Right renal cortex interstitium (tissue), 3 donors: ENCODE data around the gene CFD. TPM values are rescaled to one million over a fixed set of nuclear protein-coding genes. Genes with fewer than 3 reads are reported as not detected.
"Not testable (repeated sequence)": the region's sequence is repeated elsewhere in the genome, so short reads cannot be mapped to it uniquely, and the experiment has no call there.

Experiments used
- DNase-seq, 3 donors: peaks; one replicate each; pipeline ENCODE4 v3.0.0-alpha.2; 2013; ENCODE audit warnings: low read depth in 3 of 3, low spot score in 2 of 3
- polyA plus RNA-seq, 3 donors: library from polyadenylated mRNA; unstranded; fragments of 120-200 nt; gene quantifications; one replicate each; pipeline ENCODE4 v1.2.1, GENCODE V29; 2013; ENCODE audit not compliant: insufficient read length in 3 of 3

Gene CFD
- polyA plus RNA-seq, 3 donors, result 1.4 to 2.0 (median 2.0) TPM

- DNase-seq, result no peak
Measured at GRCh38 chr19:850979-851335, 8.5 kb upstream of the CFD start.

DNA sequence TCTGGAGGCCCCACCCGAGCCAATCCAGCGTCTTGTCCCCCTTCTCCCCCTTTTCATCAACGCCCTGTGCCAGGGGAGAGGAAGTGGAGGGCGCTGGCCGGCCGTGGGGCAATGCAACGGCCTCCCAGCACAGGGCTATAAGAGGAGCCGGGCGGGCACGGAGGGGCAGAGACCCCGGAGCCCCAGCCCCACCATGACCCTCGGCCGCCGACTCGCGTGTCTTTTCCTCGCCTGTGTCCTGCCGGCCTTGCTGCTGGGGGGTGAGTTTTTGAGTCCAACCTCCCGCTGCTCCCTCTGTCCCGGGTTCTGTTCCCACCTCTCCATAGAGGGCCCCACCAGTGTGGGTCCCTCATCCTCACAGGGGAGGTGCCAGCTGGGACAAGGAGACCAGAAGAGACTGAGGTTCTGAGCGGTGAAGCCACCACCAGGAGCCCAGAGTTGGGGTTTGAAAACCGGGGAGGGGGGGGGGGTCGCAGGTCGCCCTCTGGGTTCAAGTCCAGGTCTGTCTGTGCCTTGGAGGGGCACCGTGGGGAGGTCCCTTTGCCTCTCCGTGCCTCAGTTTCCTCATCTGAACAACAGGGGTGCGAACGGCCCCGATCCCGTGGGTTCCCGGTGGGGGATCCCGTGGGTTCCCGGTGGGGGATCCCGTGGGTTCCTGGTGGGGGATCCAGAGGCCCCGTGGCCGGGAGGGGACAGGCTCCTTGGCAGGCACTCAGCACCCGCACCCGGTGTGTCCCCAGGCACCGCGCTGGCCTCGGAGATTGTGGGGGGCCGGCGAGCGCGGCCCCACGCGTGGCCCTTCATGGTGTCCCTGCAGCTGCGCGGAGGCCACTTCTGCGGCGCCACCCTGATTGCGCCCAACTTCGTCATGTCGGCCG, 7.1 kb upstream of the CFD start, which contains the start of gene ELANE:
ELANE (plus strand) TSS at position 168 of the 878 bp plus-strand sequence; CDS start at position 194, 26 bp downstream.
- no peak for DNase-seq

DNA sequence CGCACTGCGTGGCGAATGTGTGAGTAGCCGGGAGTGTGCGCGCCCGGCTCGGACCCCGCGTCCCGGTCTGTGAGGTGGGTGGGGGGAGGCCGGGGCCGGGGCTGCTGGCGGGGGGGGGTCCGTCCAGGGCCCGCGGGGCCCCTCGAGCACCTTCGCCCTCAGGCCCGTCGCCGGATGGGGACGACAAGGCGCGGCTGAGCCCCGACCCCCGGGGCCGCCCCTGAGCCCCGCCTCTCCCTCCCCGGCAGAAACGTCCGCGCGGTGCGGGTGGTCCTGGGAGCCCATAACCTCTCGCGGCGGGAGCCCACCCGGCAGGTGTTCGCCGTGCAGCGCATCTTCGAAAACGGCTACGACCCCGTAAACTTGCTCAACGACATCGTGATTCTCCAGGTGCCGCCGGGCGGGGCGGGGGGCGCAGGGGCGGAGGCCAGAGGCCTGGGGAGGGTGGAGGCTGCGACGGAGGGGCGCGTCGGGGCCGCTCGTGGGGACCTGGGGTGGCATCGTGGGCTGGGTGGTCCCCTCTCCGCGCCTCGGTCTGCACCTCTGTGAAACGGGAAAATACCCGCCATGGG, 6.4 kb upstream of the CFD start:
- DNase-seq, result no peak

DNA sequence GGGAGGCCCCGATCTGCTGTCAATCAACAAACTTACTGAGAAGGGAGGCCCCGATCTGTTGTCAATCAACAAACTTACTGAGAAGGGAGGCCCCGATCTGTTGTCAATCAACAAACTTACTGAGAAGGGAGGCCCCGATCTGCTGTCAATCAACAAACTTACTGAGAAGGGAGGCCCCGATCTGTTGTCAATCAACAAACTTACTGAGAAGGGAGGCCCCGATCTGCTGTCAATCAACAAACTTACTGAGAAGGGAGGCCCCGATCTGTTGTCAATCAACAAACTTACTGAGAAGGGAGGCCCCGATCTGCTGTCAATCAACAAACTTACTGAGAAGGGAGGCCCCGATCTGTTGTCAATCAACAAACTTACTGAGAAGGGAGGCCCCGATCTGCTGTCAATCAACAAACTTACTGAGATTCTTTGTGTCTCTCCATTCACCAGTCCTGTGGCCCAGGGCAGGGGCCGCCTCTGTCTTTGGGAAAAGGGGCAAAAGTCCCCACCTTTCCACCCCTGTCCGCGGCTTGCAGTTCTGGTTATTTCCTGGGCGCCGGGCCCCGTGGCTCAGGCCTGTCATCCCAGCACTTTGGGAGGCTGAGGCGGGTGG, 5.7 kb upstream of the CFD start:
- DNase-seq, result not testable (repeated sequence)

DNA sequence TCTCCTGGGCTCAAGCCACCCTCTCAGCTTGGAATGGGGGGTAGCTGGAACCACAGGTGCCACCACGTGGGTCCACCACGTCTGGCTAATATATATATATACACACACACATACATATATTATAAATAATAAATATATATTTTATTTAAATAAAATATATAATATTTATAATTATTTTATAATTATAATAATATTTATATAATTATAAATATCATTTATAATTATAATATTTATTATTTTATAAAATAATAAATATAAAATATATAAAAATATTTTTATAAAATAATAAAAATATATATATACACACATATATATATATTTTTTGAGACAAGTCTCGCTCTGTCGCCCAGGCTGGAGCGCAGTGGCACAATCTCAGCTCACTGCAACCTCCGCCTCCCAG, 4.9 kb upstream of the CFD start:
- no peak for DNase-seq

DNA sequence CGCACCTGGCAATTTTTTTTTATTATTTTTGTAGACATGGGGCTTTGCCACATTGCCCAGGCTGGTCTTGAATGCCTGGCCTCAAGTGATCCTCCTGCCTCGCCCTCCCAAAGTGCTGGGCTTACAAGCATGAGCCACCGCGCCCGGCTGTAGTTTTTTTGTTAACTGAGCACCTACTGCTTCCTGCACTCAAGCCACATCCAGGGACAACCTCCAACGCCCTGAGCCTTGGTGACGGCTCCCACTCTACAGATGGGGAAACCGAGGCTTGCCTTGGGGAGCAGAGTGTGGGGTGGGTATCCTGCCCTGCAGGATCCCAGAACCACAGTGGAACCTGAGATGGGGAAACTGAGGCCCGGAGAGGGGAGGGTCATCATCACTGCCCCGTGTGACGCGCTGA, 4.3 kb upstream of the CFD start:
- no peak for DNase-seq

GRCh38 chr19:855566-856120, 3.8 kb upstream of the CFD start:
- DNase-seq, result no peak

GRCh38 chr19:858284-858683, 1.2 kb upstream of the CFD start:
- no peak for DNase-seq

DNA sequence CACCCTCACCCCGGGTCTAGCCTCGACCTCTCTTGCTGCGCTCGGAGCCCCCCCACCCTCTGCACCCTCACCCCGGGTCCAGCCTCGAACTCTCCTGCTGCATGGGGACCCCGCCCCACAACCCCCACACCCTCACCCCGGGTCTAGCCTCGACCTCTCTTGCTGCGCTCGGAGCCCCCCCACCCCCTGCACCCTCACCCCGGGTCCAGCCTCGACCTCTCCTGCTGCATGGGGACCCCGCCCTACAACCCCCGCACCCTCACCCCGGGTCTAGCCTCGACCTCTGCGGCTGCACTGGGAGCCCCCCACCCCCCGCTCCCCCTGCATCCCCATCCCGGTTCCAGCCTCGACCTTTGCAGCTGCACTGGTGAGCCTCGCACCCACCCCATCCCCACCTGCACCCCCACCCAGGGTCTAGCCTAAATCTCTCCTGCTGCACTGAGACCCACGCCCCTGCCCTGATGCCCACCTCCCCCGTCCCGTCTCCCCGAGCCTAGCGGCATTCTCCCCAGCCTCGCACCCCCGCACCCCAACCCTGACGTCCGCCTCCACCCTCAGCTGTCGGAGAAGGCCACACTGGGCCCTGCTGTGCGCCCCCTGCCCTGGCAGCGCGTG, 1.8 kb downstream of the CFD start:
- DNase-seq, result no peak

DNA sequence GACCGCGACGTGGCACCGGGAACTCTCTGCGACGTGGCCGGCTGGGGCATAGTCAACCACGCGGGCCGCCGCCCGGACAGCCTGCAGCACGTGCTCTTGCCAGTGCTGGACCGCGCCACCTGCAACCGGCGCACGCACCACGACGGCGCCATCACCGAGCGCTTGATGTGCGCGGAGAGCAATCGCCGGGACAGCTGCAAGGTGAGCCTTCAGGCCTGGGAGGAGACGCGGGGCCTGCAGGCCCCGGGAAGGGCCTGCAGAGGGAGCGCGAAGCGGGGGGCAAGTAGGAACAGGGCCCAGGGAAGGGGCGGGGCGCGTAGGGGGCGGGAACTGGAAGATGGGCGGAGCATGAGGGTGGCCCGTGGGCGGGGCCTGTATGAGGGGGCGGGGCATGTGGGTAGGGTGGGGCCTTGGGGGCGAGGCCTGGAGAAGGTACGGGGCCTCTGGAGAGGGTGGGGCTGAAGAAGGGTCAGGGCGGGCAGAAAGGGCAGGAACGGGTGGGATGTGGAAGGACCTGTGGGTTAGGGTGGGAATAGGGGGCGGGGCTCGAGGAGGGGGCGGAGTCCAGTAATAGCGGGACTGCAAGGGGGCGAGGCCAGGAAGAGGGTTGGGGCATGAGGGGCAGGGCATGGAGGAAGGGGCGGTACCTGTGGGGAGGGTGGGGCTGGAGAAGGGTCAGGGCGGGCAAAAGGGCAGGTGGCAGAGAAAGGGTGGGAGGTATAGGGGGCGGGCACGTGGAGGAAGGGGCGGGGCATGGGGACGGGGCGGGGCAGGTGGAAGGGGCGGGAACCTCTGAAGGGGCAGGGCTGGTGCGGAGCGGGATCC, 2.5 kb downstream of the CFD start:
- no peak for DNase-seq

GRCh38 chr19:862581-863314, 3.3 kb downstream of the CFD start:
- no peak for DNase-seq

GRCh38 chr19:863315-863620, 3.8 kb downstream of the CFD start:
- DNase-seq, result no peak

GRCh38 chr19:866769-867300, 7.4 kb downstream of the CFD start:
- no peak for DNase-seq

DNA sequence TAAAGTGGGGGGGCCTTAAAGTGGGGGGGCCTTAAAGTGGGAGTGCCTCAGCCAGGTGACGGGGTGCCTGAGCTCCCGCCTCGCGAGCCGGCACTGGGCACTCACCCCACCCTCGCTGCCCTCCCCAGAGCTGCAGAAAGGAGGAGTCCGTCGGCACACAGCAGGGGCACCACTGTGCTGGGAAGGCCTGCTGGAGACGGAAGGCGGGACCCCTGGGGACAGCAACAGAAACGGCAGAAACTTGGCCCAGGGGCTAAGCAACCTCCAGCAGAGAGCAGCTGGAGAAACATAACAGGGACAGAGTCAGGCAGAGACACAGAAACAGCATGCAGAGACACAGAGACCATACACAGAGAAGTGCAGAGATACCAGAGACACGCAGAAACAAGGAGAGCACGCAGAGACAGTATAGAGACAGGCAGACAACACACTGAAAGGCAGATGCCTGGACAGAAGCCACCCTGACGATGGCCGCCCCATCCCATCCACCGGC, 7.9 kb downstream of the CFD start:
- no peak for DNase-seq

GRCh38 chr19:867855-868457, 8.5 kb downstream of the CFD start:
- no peak for DNase-seq

DNA sequence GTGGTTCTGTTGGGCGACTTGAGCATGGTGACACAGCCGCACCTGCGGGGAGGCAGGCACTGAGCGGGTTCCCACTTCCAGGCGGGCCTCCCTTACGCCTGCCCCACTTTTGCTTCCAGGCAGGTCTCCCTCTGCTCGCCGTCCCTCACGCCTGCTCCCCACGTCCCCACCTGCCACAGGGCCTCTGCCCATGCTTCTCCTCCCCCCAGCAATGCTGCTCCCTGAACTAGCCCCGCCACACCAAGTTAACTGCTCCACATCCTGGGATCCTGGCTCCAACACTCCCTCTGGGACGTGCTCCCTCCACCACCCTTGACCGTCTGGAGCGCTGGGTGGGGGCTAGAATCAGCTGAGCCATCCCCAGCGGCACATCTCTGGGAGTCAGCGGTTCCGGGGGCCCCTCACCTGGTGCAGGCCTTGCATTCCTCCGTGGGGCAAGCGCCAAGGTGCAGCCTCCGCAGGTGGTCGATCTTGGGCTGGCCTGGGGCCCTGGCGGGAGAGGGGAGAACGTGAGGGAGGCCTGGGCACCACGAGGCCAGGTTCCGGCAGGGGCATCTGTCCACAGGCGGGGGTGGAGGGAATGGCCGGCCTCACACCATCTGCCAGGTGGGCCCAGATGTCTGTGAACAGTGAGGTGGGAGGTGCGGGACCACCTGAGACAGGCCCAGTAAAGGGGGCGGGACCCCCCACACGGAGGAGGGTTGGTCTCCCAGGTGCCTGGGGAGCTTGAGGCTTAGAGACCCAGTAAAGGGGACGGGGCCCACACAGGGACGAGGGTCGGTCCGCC, 9.2 kb downstream of the CFD start:
- DNase-seq, result no peak

GRCh38 chr19:869245-870177, 10.0 kb downstream of the CFD start:
- no peak for DNase-seq
